SK-N-SH (cell line): Measurements from ENCODE around the gene FRMD3. TPM values are rescaled to one million over a fixed set of nuclear protein-coding genes. Genes with fewer than 3 reads are reported as not detected.

Experiments
- CTCF ChIA-PET: fragments of 300-600, 350-600 bp; formaldehyde crosslinking; extraction: SDS; loops from one replicate; lab custom pipeline; 2021; lab: Yijun Ruan, JAX
- POLR2A ChIA-PET: fragments of 350-600 bp; sonication (Branson Sonifier 250); formaldehyde crosslinking; extraction: SDS; loops from one replicate; lab custom pipeline; 2020; ENCODE audit warnings: antibody characterized with exemption, inconsistent platforms; lab: Yijun Ruan, JAX
- DNase-seq: peaks from one replicate; pipeline ENCODE4 v3.0.0; 2012
- H2AFZ ChIP-seq: fragments of 200-600 bp; sonication (generic); 2 replicates; pipeline ENCODE4 v1.8.1; 2016; ENCODE audit warnings: antibody characterized with exemption, mild to moderate bottlenecking, low read depth
- H3F3A ChIP-seq: fragments of 200-600 bp; sonication (generic); replicated peaks from 2 replicates; pipeline ENCODE3; 2016; ENCODE audit warnings: antibody characterized with exemption, mild to moderate bottlenecking; ENCODE audit not compliant: insufficient read depth
- H3K27ac ChIP-seq, 2 experiments: fragments of 200-500 bp in 1 of 2; fragments of 200-600 bp in 1 of 2; sonication (Bioruptor generic) in 1 of 2; sonication (generic), shearing (Covaris generic) in 1 of 2; 2 replicates each; pipeline versions ENCODE4 v1.5.1 to v1.6.1; 2014 to 2016; ENCODE audit warnings: low read depth in 2 of 2, inconsistent platforms in 1 of 2, low read length in 1 of 2, mild to moderate bottlenecking in 1 of 2, mixed read lengths in 1 of 2
- H3K27me3 ChIP-seq: fragments of 200-600 bp; sonication (generic), shearing (Covaris generic); 2 replicates; pipeline ENCODE4 v1.6.1; 2016; ENCODE audit warnings: mixed run types; ENCODE audit not compliant: insufficient read depth
- H3K36me3 ChIP-seq, 2 experiments: fragments of 200-500 bp in 1 of 2; fragments of 200-600 bp in 1 of 2; sonication (Bioruptor generic) in 1 of 2; sonication (generic) in 1 of 2; replicated peaks in 1 of 2; 2 replicates each; pipeline versions ENCODE3 to v1.5.1; 2014 to 2016; ENCODE audit warnings: low read length in 1 of 2, mild to moderate bottlenecking in 1 of 2; ENCODE audit not compliant: insufficient read depth in 2 of 2, control insufficient read depth in 1 of 2
- H3K4me1 ChIP-seq, 2 experiments: fragments of 200-500 bp in 1 of 2; fragments of 200-600 bp in 1 of 2; sonication (Bioruptor generic) in 1 of 2; sonication (generic), shearing (Covaris generic) in 1 of 2; 2 replicates each; pipeline versions ENCODE4 v1.5.1 to v1.6.1; 2014 to 2016; ENCODE audit warnings: low read depth in 1 of 2, low read length in 1 of 2, mixed run types in 1 of 2; ENCODE audit not compliant: insufficient read depth in 2 of 2, control insufficient read depth in 1 of 2
- H3K4me2 ChIP-seq: fragments of 200-600 bp; sonication (generic), shearing (Covaris generic); 2 replicates; pipeline ENCODE4 v1.6.1; 2017; ENCODE audit warnings: mixed run types
- H3K4me3 ChIP-seq, 2 experiments: fragments of 200-500 bp in 1 of 2; fragments of 200-600 bp in 1 of 2; sonication (Bioruptor generic) in 1 of 2; sonication (generic), shearing (Covaris generic) in 1 of 2; 2 replicates each; pipeline versions ENCODE4 v1.5.1 to v1.8.1; 2014 to 2016; ENCODE audit warnings: low read depth in 2 of 2, inconsistent platforms in 1 of 2, low read length in 1 of 2, mild to moderate bottlenecking in 1 of 2, mixed read lengths in 1 of 2, moderate library complexity in 1 of 2
- H3K79me2 ChIP-seq: fragments of 200-600 bp; sonication (generic); 2 replicates; pipeline ENCODE4 v1.8.1; 2017; ENCODE audit warnings: mild to moderate bottlenecking; ENCODE audit not compliant: insufficient read depth
- H3K9ac ChIP-seq: fragments of 200-600 bp; sonication (generic); 2 replicates; pipeline ENCODE4 v1.6.1; 2017; ENCODE audit warnings: mixed run types
- H3K9me2 ChIP-seq: fragments of 200-600 bp; sonication (generic); 2 replicates; pipeline ENCODE4 v1.6.1; 2017; ENCODE audit warnings: mixed run types
- H3K9me3 ChIP-seq: fragments of 200-600 bp; sonication (generic); 2 replicates; pipeline ENCODE4 v1.6.1; 2017; ENCODE audit warnings: mixed run types, mild to moderate bottlenecking, moderate library complexity
- H4K20me1 ChIP-seq: fragments of 200-600 bp; sonication (generic); 2 replicates; pipeline ENCODE4 v1.6.1; 2017; ENCODE audit warnings: mild to moderate bottlenecking, mixed run types; ENCODE audit not compliant: insufficient read depth
- CHD2 ChIP-seq: fragments of 150-350 bp; IDR thresholded peaks from 2 replicates; pipeline ENCODE4 v1.6.1; 2018; ENCODE audit warnings: low read length; ENCODE audit not compliant: partially characterized antibody
- EP300 ChIP-seq, 2 experiments: IDR thresholded peaks; 2 replicates each; pipeline versions ENCODE4 v1.4.0 to v1.6.1; 2012; ENCODE audit warnings: borderline replicate concordance in 1 of 2, low read depth in 1 of 2, low read length in 1 of 2
- FOSL2 ChIP-seq: IDR thresholded peaks from 2 replicates; pipeline ENCODE4 v1.4.0; 2012; ENCODE audit warnings: low read depth, mild to moderate bottlenecking, moderate library complexity, borderline replicate concordance
- FOXJ3 ChIP-seq: sonication (generic); formaldehyde crosslinking; IDR thresholded peaks from 2 replicates; pipeline ENCODE4 v1.5.1; 2020; ENCODE audit warnings: mild to moderate bottlenecking, missing genetic modification reagents
- GATA2 ChIP-seq: sonication (generic); formaldehyde crosslinking; IDR thresholded peaks from 2 replicates; pipeline ENCODE4 v1.5.0; 2020; ENCODE audit warnings: mild to moderate bottlenecking, missing genetic modification reagents
- JUND ChIP-seq: IDR thresholded peaks from 2 replicates; pipeline ENCODE4 v1.4.0; 2012
- MXI1 ChIP-seq: IDR thresholded peaks from 2 replicates; pipeline ENCODE4 v1.6.1; 2012; ENCODE audit warnings: mild to moderate bottlenecking, low read depth, low read length, improper control_type of control experiment
- NFIC ChIP-seq: IDR thresholded peaks from 2 replicates; pipeline ENCODE4 v1.4.0; 2012; ENCODE audit warnings: borderline replicate concordance
- RAD21 ChIP-seq: IDR thresholded peaks from 2 replicates; pipeline ENCODE4 v1.6.1; 2012; ENCODE audit warnings: mild to moderate bottlenecking, low read length
- RCOR1 ChIP-seq: fragments of 150-350 bp; IDR thresholded peaks from 2 replicates; pipeline ENCODE4 v1.6.1; 2017; ENCODE audit warnings: antibody characterized with exemption, low read length
- SMC3 ChIP-seq: IDR thresholded peaks from 2 replicates; pipeline ENCODE4 v1.6.1; 2012; ENCODE audit warnings: low read depth, low read length, improper control_type of control experiment
- TAF1 ChIP-seq: IDR thresholded peaks from 2 replicates; pipeline ENCODE4 v1.6.1; 2012; ENCODE audit warnings: low read depth, mild to moderate bottlenecking, low read length, moderate library complexity, borderline replicate concordance
- TCF12 ChIP-seq: IDR thresholded peaks from 2 replicates; pipeline ENCODE4 v1.4.0; 2012
- WGBS: methylation state at CpG from one replicate; pipeline ENCODE4 v1.1.6; 2017; ENCODE audit warnings: low lambda C conversion rate; 5-methylcytosine and 5-hydroxymethylcytosine counted together
- polyA plus RNA-seq, 3 experiments: library from polyadenylated mRNA; depleted of rRNA; stranded (reverse); fragments of >200 nt; gene quantifications; 2 replicates each; pipeline ENCODE4 v1.2.3, GENCODE V29; 2012
- TF ChIP-seq, protein P1 (sequence below): IDR thresholded peaks from 2 replicates; pipeline ENCODE4; 2012
- TF ChIP-seq, protein P2 (sequence below): fragments of 150-350 bp; IDR thresholded peaks from 2 replicates; pipeline ENCODE4 v1.6.1; 2017; ENCODE audit warnings: antibody characterized with exemption, low read length, low read depth, borderline replicate concordance

The FRMD3 gene
- polyA plus RNA-seq, 1 of the 3 experiments (the other 2 are of a cell fraction), result 0.89 TPM

DNA sequence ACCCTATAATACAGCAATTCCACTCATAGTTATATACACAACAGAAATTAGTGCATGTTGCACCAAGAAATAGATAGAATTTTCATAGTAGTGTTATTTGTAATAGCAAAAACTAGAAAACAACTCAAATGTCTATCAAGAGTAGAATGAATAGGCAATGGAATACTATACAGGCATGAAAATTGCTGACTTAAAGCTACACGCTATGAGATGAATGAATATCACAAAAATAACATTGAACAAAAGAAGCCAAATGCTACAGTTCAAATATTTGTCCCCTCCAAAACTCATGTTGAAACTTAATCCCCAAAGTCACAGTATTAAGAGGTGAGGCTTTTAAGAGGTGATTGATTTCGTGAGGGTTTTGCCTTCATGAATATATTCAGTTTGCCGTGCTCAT is 215.1 kb downstream of the FRMD3 start:
- POLR2A ChIA-PET, result no interaction called here
- no peaks in the 10 kb centered on the region for H3F3A ChIP-seq
- H3K4me3 ChIP-seq, result no peak overlapping the region
- WGBS, result 83% methylated on average over 3 of the region's 3 CpGs
- TF ChIP-seq FOXJ3, result no peak
- TF ChIP-seq, protein P1, sequence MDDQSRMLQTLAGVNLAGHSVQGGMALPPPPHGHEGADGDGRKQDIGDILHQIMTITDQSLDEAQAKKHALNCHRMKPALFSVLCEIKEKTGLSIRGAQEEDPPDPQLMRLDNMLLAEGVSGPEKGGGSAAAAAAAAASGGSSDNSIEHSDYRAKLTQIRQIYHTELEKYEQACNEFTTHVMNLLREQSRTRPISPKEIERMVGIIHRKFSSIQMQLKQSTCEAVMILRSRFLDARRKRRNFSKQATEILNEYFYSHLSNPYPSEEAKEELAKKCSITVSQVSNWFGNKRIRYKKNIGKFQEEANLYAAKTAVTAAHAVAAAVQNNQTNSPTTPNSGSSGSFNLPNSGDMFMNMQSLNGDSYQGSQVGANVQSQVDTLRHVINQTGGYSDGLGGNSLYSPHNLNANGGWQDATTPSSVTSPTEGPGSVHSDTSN, result no peak
- TF ChIP-seq FOSL2, result no peak
- TF ChIP-seq SMC3, result no peak
- no peak for TF ChIP-seq TCF12
- TF ChIP-seq MXI1, result no peak
- no peak overlapping the region for H2AFZ ChIP-seq
- no peak overlapping the region for H3K4me2 ChIP-seq
- no peak overlapping the region for H3K9ac ChIP-seq
- peaks cover 0 to 3% of the 10 kb centered on the region in 2 experiments for H3K36me3 ChIP-seq
- DNase-seq, result no peak
- H3K4me1 ChIP-seq, result peaks cover 4 to 10% of the 10 kb centered on the region in 2 experiments; a peak in 3 of 4 replicates
- CTCF ChIA-PET, result interaction anchor here (1.0 kb wide), 1 partner anchor 31 kb away, joined by 5 read pairs; no protein-coding TSS in a partner anchor
- no peaks in the 10 kb centered on the region for H4K20me1 ChIP-seq
- no peaks in the 10 kb centered on the region for H3K79me2 ChIP-seq
- H3K27me3 ChIP-seq, result no peaks in the 10 kb centered on the region
- no peaks in the 10 kb centered on the region for H3K9me2 ChIP-seq
- H3K9me3 ChIP-seq, result no peaks in the 10 kb centered on the region
- no peak overlapping the region for H3K27ac ChIP-seq

DNA sequence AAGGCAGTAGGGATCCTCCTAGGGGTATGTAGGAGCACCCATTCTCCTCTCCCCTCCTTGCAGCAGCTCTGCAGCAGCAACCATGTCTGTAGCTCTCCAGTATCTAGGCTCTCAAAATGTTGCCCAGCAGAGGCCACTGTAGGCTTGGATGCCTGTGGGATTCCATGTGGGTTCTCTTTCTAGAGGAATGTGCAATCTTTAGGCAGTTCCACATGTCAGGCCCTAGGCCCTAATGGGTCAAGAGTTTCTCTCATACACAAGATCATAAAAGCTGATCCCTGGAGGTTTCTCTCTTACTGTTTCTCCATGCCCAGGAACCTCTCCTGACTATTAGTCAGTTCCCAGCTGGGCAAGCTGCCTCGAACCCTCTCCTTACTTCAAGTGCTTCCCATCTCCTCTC is 215.8 kb downstream of the FRMD3 start:
- H3K4me2 ChIP-seq, result no peak overlapping the region
- no peak overlapping the region for H3K9ac ChIP-seq
- H3K36me3 ChIP-seq, result peaks cover 0 to 3% of the 10 kb centered on the region in 2 experiments
- ChIA-PET CTCF (interaction anchor here (0.8 to 1.0 kb wide), 2 partner anchors 12 to 31 kb away, joined by 3 to 5 read pairs; no protein-coding TSS in a partner anchor), POLR2A (no interaction called here)
- no peak overlapping the region for H3K27ac ChIP-seq
- DNase-seq, result no peak
- peaks cover 0 to 10% of the 10 kb centered on the region in 2 experiments; a peak in 2 of 4 replicates for H3K4me1 ChIP-seq
- no peaks in the 10 kb centered on the region for H3K27me3 ChIP-seq
- no peak for TF ChIP-seq EP300 (IDR thresholded peaks at IDR 0.05; ENCODE audit: borderline replicate concordance in 1 of 2, low read depth in 1 of 2, low read length in 1 of 2)
- no peak for TF ChIP-seq JUND
- TF ChIP-seq FOXJ3, result no peak
- no peak for TF ChIP-seq CHD2
- no peak for TF ChIP-seq NFIC
- TF ChIP-seq, protein P1, result no peak
- TF ChIP-seq SMC3, result no peak
- no peak for TF ChIP-seq RAD21
- TF ChIP-seq RCOR1, result no peak
- TF ChIP-seq, protein P2, sequence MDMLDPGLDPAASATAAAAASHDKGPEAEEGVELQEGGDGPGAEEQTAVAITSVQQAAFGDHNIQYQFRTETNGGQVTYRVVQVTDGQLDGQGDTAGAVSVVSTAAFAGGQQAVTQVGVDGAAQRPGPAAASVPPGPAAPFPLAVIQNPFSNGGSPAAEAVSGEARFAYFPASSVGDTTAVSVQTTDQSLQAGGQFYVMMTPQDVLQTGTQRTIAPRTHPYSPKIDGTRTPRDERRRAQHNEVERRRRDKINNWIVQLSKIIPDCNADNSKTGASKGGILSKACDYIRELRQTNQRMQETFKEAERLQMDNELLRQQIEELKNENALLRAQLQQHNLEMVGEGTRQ, result no peak
- no peak for TF ChIP-seq GATA2 (CRISPR knock-in tag)
- no peak for TF ChIP-seq TAF1
- H2AFZ ChIP-seq, result no peak overlapping the region
- no peaks in the 10 kb centered on the region for H3K9me2 ChIP-seq
- 80% methylated on average over 1 of the region's 1 CpG for WGBS
- H3F3A ChIP-seq, result no peaks in the 10 kb centered on the region
- H4K20me1 ChIP-seq, result no peaks in the 10 kb centered on the region
- H3K9me3 ChIP-seq, result no peaks in the 10 kb centered on the region
- H3K79me2 ChIP-seq, result no peaks in the 10 kb centered on the region
- no peak overlapping the region for H3K4me3 ChIP-seq
